Breast epithelium (tissue), 4 donors: ENCODE data around the gene SNTB2. TPM values are rescaled to one million over a fixed set of nuclear protein-coding genes. Genes with fewer than 3 reads are reported as not detected.
A peak's percentile ranks its signal among the peaks of the same experiment; 100 is the strongest.

Source experiments
- DNase-seq, 2 donors: peaks; one replicate each; pipeline ENCODE4 v3.0.0-alpha.2; 2019; ENCODE audit warnings: low spot score in 2 of 2
- H3K27ac ChIP-seq, 2 donors: fragments of 200-600 bp; sonication (generic) in 1 of 2; one replicate each; pipeline ENCODE4 v1.5.1; 2016 to 2019; ENCODE audit warnings: mild to moderate bottlenecking in 1 of 2
- H3K27me3 ChIP-seq, 2 donors: fragments of 200-600 bp; sonication (generic) in 1 of 2; one replicate each; pipeline versions ENCODE4 v1.5.1 to v1.6.0; 2017 to 2019; ENCODE audit warnings: control low read depth in 1 of 2, mild to moderate bottlenecking in 1 of 2
- H3K36me3 ChIP-seq: fragments of 200-600 bp; one replicate; pipeline ENCODE4 v1.5.1; 2019
- H3K4me1 ChIP-seq, 2 donors: fragments of 200-600 bp; sonication (generic); one replicate each; pipeline ENCODE4 v1.5.1; 2016 to 2019; ENCODE audit warnings: control low read depth in 1 of 2
- H3K4me3 ChIP-seq, 3 donors: fragments of 200-600 bp; sonication (generic); 1 replicate in 2 of 3; 2 replicates in 1 of 3; pipeline ENCODE4 v1.5.1; 2016 to 2019; ENCODE audit warnings: mild to moderate bottlenecking in 3 of 3, moderate library complexity in 2 of 3
- H3K9me3 ChIP-seq, 2 donors: fragments of 200-600 bp; sonication (generic) in 1 of 2; one replicate each; pipeline ENCODE4 v1.5.1; 2016 to 2019; ENCODE audit warnings: control low read depth in 1 of 2
- CTCF ChIP-seq, 3 donors: fragments of 450-650 bp; IDR thresholded peaks; one replicate each; pipeline ENCODE4 v1.5.1; 2016 to 2017; ENCODE audit warnings: antibody characterized with exemption in 3 of 3, mild to moderate bottlenecking in 3 of 3, moderate library complexity in 3 of 3
- POLR2A ChIP-seq: fragments of 450-650 bp; IDR thresholded peaks from one replicate; pipeline ENCODE4 v1.6.1; 2016; ENCODE audit warnings: antibody characterized with exemption, mild to moderate bottlenecking, moderate library complexity
- POLR2AphosphoS5 ChIP-seq, 3 donors: sonication (generic); formaldehyde crosslinking; IDR thresholded peaks; one replicate each; pipeline ENCODE4 v1.6.1; 2017; ENCODE audit warnings: antibody characterized with exemption in 3 of 3
- intact Hi-C: fragments of 100-400 bp; cut with DNase I; formaldehyde crosslinking; loops from one replicate; pipeline ENCODE4 v1.15.1; 2023; ENCODE audit warnings: low total_unique reads
- total RNA-seq, 3 donors: library from RNA; depleted of rRNA; stranded (reverse); fragments of >200 nt; gene quantifications; one replicate each; pipeline ENCODE4 v1.1.0, GENCODE V29; 2016

The SNTB2 gene
- total RNA-seq, 3 donors from 2014 or later: 29.8 to 78.1 (median 36.6) TPM

- no peaks in the 10 kb centered on the region for H3K27me3 ChIP-seq
- no peak for DNase-seq
- intact Hi-C loops: no loop called here
- no peaks in the 10 kb centered on the region for H3K9me3 ChIP-seq
- H3K36me3 ChIP-seq: no peaks in the 10 kb centered on the region
- TF ChIP-seq POLR2A (no peak), POLR2AphosphoS5 (IDR thresholded peaks at IDR 0.05) (no peak), CTCF (IDR thresholded peaks at IDR 0.05) (no peak)
- no peak overlapping the region for H3K4me3 ChIP-seq
- peaks cover 0 to 10% of the 10 kb centered on the region in 2 donors for H3K4me1 ChIP-seq
- H3K27ac ChIP-seq: peak overlapping the region; percentile 56 to 78
These were observed 7.0 kb upstream of the SNTB2 start for GRCh38 chr16:69180011-69180338.

GRCh38 chr16:69182730-69183416 lies 4.1 kb upstream of the SNTB2 start:
- intact Hi-C loops: no loop called here

DNA sequence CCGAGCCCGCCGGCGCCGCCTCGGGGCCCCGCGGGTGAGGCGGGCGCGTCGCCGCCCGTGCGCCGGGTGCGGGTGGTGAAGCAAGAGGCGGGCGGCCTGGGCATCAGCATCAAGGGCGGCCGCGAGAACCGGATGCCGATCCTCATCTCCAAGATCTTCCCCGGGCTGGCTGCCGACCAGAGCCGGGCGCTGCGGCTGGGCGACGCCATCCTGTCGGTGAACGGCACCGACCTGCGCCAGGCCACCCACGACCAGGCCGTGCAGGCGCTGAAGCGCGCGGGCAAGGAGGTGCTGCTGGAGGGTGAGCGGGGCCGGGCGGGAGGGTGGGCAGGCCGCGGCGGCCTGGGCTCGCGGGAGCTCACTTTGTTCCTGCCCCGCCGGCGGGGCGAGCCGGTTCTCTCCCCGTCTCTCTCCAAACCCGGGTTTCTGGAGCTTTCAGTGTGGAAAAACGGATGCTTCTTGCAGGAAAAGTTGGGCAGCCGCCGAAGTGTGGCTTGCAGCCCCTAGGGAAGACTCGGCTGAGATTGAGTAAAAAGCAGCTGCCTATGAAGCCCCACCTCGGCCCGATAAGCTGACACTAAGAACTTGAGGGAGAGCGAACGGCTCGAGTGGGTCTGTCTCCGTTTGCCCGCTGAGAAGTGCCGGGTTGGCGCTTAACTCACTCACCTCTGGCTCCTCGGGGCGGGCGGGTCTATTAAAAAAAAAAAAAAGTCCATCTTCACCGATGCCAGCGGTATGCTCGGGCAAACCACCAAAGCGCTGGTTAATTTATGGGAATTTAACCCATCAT lies 677 bp downstream of the SNTB2 start:
- no peaks in the 10 kb centered on the region for H3K36me3 ChIP-seq
- peak overlapping the region; percentile 71 to 83 (median 76) for H3K4me3 ChIP-seq
- H3K27ac ChIP-seq: peak overlapping the region; percentile 90 to 97
- no peaks in the 10 kb centered on the region for H3K9me3 ChIP-seq
- DNase-seq: peak; percentile 29 to 66
- H3K27me3 ChIP-seq: no peaks in the 10 kb centered on the region
- intact Hi-C loops: no loop called here
- TF ChIP-seq CTCF (IDR thresholded peaks at IDR 0.05) (no peak), POLR2AphosphoS5 (IDR thresholded peaks at IDR 0.05) (peak in 1 of 3 donors; percentile 3)
- H3K4me1 ChIP-seq: peaks cover 0 to 5% of the 10 kb centered on the region in 2 donors

More at GRCh38 chr16:69182730-69183416, 4.1 kb upstream of the SNTB2 start:
- no peaks in the 10 kb centered on the region for H3K9me3 ChIP-seq
- no peak overlapping the region for H3K4me3 ChIP-seq
- peak overlapping the region in 1 of 2 donors; percentile 4 for H3K27ac ChIP-seq
- H3K4me1 ChIP-seq: peaks cover 5 to 10% of the 10 kb centered on the region in 2 donors
- H3K36me3 ChIP-seq: no peaks in the 10 kb centered on the region
- H3K27me3 ChIP-seq: no peaks in the 10 kb centered on the region
- no peak for DNase-seq
- TF ChIP-seq POLR2A (no peak), POLR2AphosphoS5 (IDR thresholded peaks at IDR 0.05) (no peak), CTCF (IDR thresholded peaks at IDR 0.05) (no peak)

GRCh38 chr16:69188236-69188549 lies 1.2 kb downstream of the SNTB2 start:
- TF ChIP-seq POLR2AphosphoS5 (IDR thresholded peaks at IDR 0.05): peak in 1 of 3 donors; percentile 6
- no peak for TF ChIP-seq CTCF (IDR thresholded peaks at IDR 0.05)
- no peak for TF ChIP-seq POLR2A
- H3K4me1 ChIP-seq: peaks cover 0 to 5% of the 10 kb centered on the region in 2 donors
- H3K27ac ChIP-seq: peak overlapping the region; percentile 67 to 90
- H3K4me3 ChIP-seq: peak overlapping the region; percentile 71 to 83 (median 76)
- intact Hi-C loops: no loop called here
- no peak for DNase-seq
- no peaks in the 10 kb centered on the region for H3K9me3 ChIP-seq
- H3K36me3 ChIP-seq: no peaks in the 10 kb centered on the region
- H3K27me3 ChIP-seq: no peaks in the 10 kb centered on the region

DNA sequence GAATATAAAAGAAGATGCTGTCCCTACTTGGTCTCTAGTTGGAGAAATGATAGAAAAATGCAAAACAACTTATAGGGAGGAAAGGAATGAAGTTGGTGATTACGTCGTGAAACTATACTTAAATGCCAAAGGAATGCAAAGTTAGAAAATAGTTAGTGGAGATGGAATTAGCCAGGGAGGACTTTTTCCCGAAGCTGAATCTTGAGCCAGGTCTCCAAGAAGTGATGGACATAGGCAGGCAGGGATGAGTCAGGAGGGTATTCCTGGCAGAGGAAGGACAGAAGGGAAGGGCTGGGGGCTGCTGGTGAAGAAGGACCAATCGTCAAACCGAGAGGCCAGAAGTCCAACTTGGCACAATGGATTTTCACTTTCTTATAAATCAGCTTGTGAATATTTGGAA lies 1.8 kb downstream of the SNTB2 start:
- no peaks in the 10 kb centered on the region for H3K27me3 ChIP-seq
- no peak for DNase-seq
- peaks cover 0 to 5% of the 10 kb centered on the region in 2 donors for H3K4me1 ChIP-seq
- no peak overlapping the region for H3K27ac ChIP-seq
- intact Hi-C loops: no loop called here
- H3K36me3 ChIP-seq: no peaks in the 10 kb centered on the region
- H3K4me3 ChIP-seq: peak overlapping the region; percentile 71 to 83 (median 76)
- H3K9me3 ChIP-seq: no peaks in the 10 kb centered on the region
- TF ChIP-seq POLR2AphosphoS5 (IDR thresholded peaks at IDR 0.05) (no peak), POLR2A (no peak), CTCF (IDR thresholded peaks at IDR 0.05) (no peak)
